ENCODE measurements around the gene ADAM8. TPM values are rescaled to one million over a fixed set of nuclear protein-coding genes. Genes with fewer than 3 reads are reported as not detected.

Gene ADAM8
- total RNA-seq, 2 experiments from 2014 or later = 10.0 to 16.3 TPM

GRCh38 chr10:133230044-133230361 lies 46.7 kb downstream of the ADAM8 start, which contains the start of gene UTF1:
Gene UTF1, plus strand, starts transcription at chr10:133230217. Its CDS starts 72 bp downstream, at chr10:133230289.
- no peak for TF ChIP-seq CTCF (conservative IDR thresholded peaks at IDR 0.05; ENCODE audit: low read length)
- TF ChIP-seq EZH2phosphoT487 (IDR thresholded peaks at IDR 0.05; ENCODE audit: borderline replicate concordance, low read depth, low read length) = no peak
- H3K9me2 ChIP-seq (ENCODE audit: insufficient read depth, low read length) = no peaks in the 10 kb centered on the region
- CTCF ChIA-PET (ENCODE audit: unreplicated experiment) = no interaction called here
- H3K4me1 ChIP-seq (ENCODE audit: insufficient read depth, low read length, poor library complexity, severe bottlenecking) = no peaks in the 10 kb centered on the region
- no peak within 1 kb of the TSS for H3K27ac ChIP-seq (ENCODE audit: low read depth, low read length, poor library complexity, severe bottlenecking)
- H3K79me2 ChIP-seq (ENCODE audit: insufficient read depth, low read depth, low read length) = no peaks in the 10 kb centered on the region
- POLR2A ChIA-PET = no interaction called here
- no peaks in the 10 kb centered on the region for H3K36me3 ChIP-seq (ENCODE audit: insufficient read depth, low read length)
- intact Hi-C loops (cut with micrococcal nuclease; ENCODE audit: unreplicated experiment) = no loop called here
- no peaks in the 10 kb centered on the region for H4K20me1 ChIP-seq (ENCODE audit: insufficient read depth, low read length)
- no peak within 1 kb of the TSS for H3K4me3 ChIP-seq (ENCODE audit: low read depth, low read length, poor library complexity, severe bottlenecking)
- no peak within 1 kb of the TSS for H2AFZ ChIP-seq (ENCODE audit: low read length)
- H3K4me2 ChIP-seq (ENCODE audit: low read length) = no peak within 1 kb of the TSS
- no TSS peak for BruUV-seq (replicated peaks)
- DNase-seq (ENCODE audit: low spot score) = no peak
- H3K9me3 ChIP-seq (ENCODE audit: low read length) = no peaks in the 10 kb centered on the region

GRCh38 chr10:133229265-133230043 lies 47.2 kb downstream of the ADAM8 start:
- ChIA-PET POLR2A (no interaction called here), CTCF (ENCODE audit: unreplicated experiment) (no interaction called here)
- H3K4me2 ChIP-seq (ENCODE audit: low read length) = no peak overlapping the region
- H3K79me2 ChIP-seq (ENCODE audit: insufficient read depth, low read depth, low read length) = no peaks in the 10 kb centered on the region
- BruUV-seq (replicated peaks) = no TSS peak
- DNase-seq (ENCODE audit: low spot score) = no peak
- intact Hi-C loops (cut with micrococcal nuclease; ENCODE audit: unreplicated experiment) = no loop called here
- no peak overlapping the region for H3K27ac ChIP-seq (ENCODE audit: low read depth, low read length, poor library complexity, severe bottlenecking)
- no peaks in the 10 kb centered on the region for H3K36me3 ChIP-seq (ENCODE audit: insufficient read depth, low read length)
- H3K9me2 ChIP-seq (ENCODE audit: insufficient read depth, low read length) = no peaks in the 10 kb centered on the region
- TF ChIP-seq CTCF (conservative IDR thresholded peaks at IDR 0.05; ENCODE audit: low read length) = no peak
- TF ChIP-seq EZH2phosphoT487 (IDR thresholded peaks at IDR 0.05; ENCODE audit: borderline replicate concordance, low read depth, low read length) = no peak
- H3K4me1 ChIP-seq (ENCODE audit: insufficient read depth, low read length, poor library complexity, severe bottlenecking) = no peaks in the 10 kb centered on the region
- H3K4me3 ChIP-seq (ENCODE audit: low read depth, low read length, poor library complexity, severe bottlenecking) = no peak overlapping the region
- no peak overlapping the region for H2AFZ ChIP-seq (ENCODE audit: low read length)
- no peaks in the 10 kb centered on the region for H3K9me3 ChIP-seq (ENCODE audit: low read length)
- no peaks in the 10 kb centered on the region for H4K20me1 ChIP-seq (ENCODE audit: insufficient read depth, low read length)

- Histone ChIP-seq H3K79me2 (ENCODE audit: insufficient read depth, low read depth, low read length) (no peaks in the 10 kb centered on the region), H4K20me1 (ENCODE audit: insufficient read depth, low read length) (no peaks in the 10 kb centered on the region), H3K9me3 (ENCODE audit: low read length) (no peaks in the 10 kb centered on the region), H3K4me2 (ENCODE audit: low read length) (no peak overlapping the region), H3K4me1 (ENCODE audit: insufficient read depth, low read length, poor library complexity, severe bottlenecking) (no peaks in the 10 kb centered on the region), H3K27ac (ENCODE audit: low read depth, low read length, poor library complexity, severe bottlenecking) (no peak overlapping the region), H3K36me3 (ENCODE audit: insufficient read depth, low read length) (no peaks in the 10 kb centered on the region), H2AFZ (ENCODE audit: low read length) (no peak overlapping the region), H3K9me2 (ENCODE audit: insufficient read depth, low read length) (no peaks in the 10 kb centered on the region), H3K4me3 (ENCODE audit: low read depth, low read length, poor library complexity, severe bottlenecking) (no peak overlapping the region)
- intact Hi-C loops (cut with micrococcal nuclease; ENCODE audit: unreplicated experiment) = no loop called here
- ChIA-PET POLR2A (no interaction called here), CTCF (ENCODE audit: unreplicated experiment) (no interaction called here)
- BruUV-seq (replicated peaks) = no TSS peak
- TF ChIP-seq EZH2phosphoT487 (IDR thresholded peaks at IDR 0.05; ENCODE audit: borderline replicate concordance, low read depth, low read length) (no peak), CTCF (conservative IDR thresholded peaks at IDR 0.05; ENCODE audit: low read length) (no peak)
- DNase-seq (ENCODE audit: low spot score) = no peak
Observed at GRCh38 chr10:133227256-133227655, 49.4 kb downstream of the ADAM8 start.

Data from OCI-LY7 (cell line).